ENCODE data around the gene RFXANK. TPM values are rescaled to one million over a fixed set of nuclear protein-coding genes. Genes with fewer than 3 reads are reported as not detected.

Gene RFXANK
- total and polyA plus RNA-seq, 9 of the 15 experiments (the other 6 are each of a cell fraction or from before 2014, with no cell fraction given): 68.6 to 181 (median 150) TPM

GRCh38 chr19:19157808-19158207 is 34.2 kb upstream of the RFXANK start (continued):
- TF ChIP-seq BRCA1 (IDR thresholded peaks at IDR 0.05): no peak
- no peak for TF ChIP-seq BRCA1 (CRISPR knock-in tag; IDR thresholded peaks at IDR 0.05)
- no peak for TF ChIP-seq ZFP91 (CRISPR knock-in tag; IDR thresholded peaks at IDR 0.05)
- no peak for TF ChIP-seq RNF2 (IDR thresholded peaks at IDR 0.05)
- no peak for TF ChIP-seq ZEB2 (IDR thresholded peaks at IDR 0.05)
- TF ChIP-seq SIN3A (IDR thresholded peaks at IDR 0.05; ENCODE audit: borderline replicate concordance in 2 of 2, control insufficient read depth in 1 of 2, low read depth in 2 of 2, low read length in 2 of 2): no peak
- no peak for TF ChIP-seq ATF1 (CRISPR knock-in tag; IDR thresholded peaks at IDR 0.05)
- TF ChIP-seq ATF1 (tag; IDR thresholded peaks at IDR 0.05): no peak
- no peak for TF ChIP-seq ZNF408 (CRISPR knock-in tag; IDR thresholded peaks at IDR 0.05; ENCODE audit: low read depth)
- TF ChIP-seq DACH1 (IDR thresholded peaks at IDR 0.05; ENCODE audit: partially characterized antibody): no peak

- H3K9ac ChIP-seq (ENCODE audit: insufficient read depth in 1 of 2, low read depth in 2 of 2, low read length in 2 of 2): no peak overlapping the region
- POLR2A ChIA-PET: interaction anchor here (0.6 kb wide), 1 partner anchor 12 kb away, joined by 3 read pairs; no protein-coding TSS in a partner anchor
- WGBS (ENCODE audit: insufficient coverage, low coverage, missing lambda C conversion rate): 45% methylated on average over 4 of the region's 4 CpGs
These were observed 32.5 kb upstream of the RFXANK start for GRCh38 chr19:19159534-19159933.

More at GRCh38 chr19:19159534-19159933, 32.5 kb upstream of the RFXANK start:
- no peaks in the 10 kb centered on the region for H4K20me1 ChIP-seq (replicated peaks; ENCODE audit: control insufficient read depth, insufficient read depth, low read length)
- CTCF ChIA-PET (ENCODE audit: low intra/inter-chr PET ratio): no interaction called here
- no peaks in the 10 kb centered on the region for H3K9me1 ChIP-seq (ENCODE audit: control insufficient read depth, insufficient read depth, low read length)
- no peaks in the 10 kb centered on the region for H3K27me3 ChIP-seq (ENCODE audit: control insufficient read depth in 2 of 2, insufficient read depth in 2 of 2, low read length in 2 of 2)
- no peak for FAIRE-seq
- peaks cover 0 to 5% of the 10 kb centered on the region in 2 experiments; a peak in 1 of 5 replicates for H3K4me1 ChIP-seq (replicated peaks in 1 of 2; ENCODE audit: control insufficient read depth in 2 of 2, insufficient read depth in 2 of 2, low read length in 2 of 2)
- DNase-seq (ENCODE audit: extremely low read depth in 1 of 4, low spot score in 3 of 4): no peak
- no peak overlapping the region for H2AFZ ChIP-seq (ENCODE audit: low read depth, low read length)
- in situ Hi-C loops (cut with MboI) (no loop called here), intact Hi-C loops (cut with micrococcal nuclease) (no loop called here)
- TF ChIP-seq ZNF3 (CRISPR knock-in tag; IDR thresholded peaks at IDR 0.05) (peak; percentile 82), GTF2E2 (tag; IDR thresholded peaks at IDR 0.05) (no peak), RERE (CRISPR knock-in tag; IDR thresholded peaks at IDR 0.05; ENCODE audit: borderline replicate concordance) (no peak), RBM25 (IDR thresholded peaks at IDR 0.05; ENCODE audit: low read depth, low read length, severe bottlenecking) (peak; percentile 49)
- no peaks in the 10 kb centered on the region for H3K9me3 ChIP-seq (replicated peaks; ENCODE audit: control insufficient read depth, insufficient read depth, low read depth, low read length)
- no peaks in the 10 kb centered on the region for H3K36me3 ChIP-seq (ENCODE audit: control insufficient read depth, insufficient read depth, low read length)
- no peaks in the 10 kb centered on the region for H3K79me2 ChIP-seq (ENCODE audit: control insufficient read depth, insufficient read depth, low read length)
- ATAC-seq: no peak
- H3K27ac ChIP-seq (ENCODE audit: extremely low read depth, low read depth, low read length): no peak overlapping the region
- no peak overlapping the region for H3K4me2 ChIP-seq (ENCODE audit: insufficient read depth, low read length)
- no TSS peak for BruUV-seq (replicated peaks)
- H3K4me3 ChIP-seq: no peak overlapping the region

Measured in K562 (cell line).